ENCODE data around the gene C11orf58.

The C11orf58 gene

DNA sequence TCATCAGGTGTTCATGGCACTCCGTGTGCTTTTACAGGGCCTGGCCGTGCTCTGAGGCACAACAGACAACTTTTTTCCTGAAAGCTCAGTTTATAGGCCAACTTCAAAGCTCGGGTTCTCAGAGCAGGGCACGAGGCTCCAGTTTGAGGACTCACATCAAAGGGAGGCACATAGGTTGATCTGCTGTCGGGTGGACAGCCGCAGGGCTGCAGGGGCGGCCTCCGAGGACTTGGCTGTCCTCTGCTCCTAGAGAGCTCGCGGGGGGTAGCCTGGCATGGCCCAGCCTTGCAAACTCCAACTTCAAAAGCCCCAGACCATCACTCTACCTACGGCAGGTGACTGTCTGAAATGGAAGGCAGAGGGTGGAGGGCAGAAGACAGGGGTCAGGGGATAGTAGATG is 31.6 kb downstream of the C11orf58 start:
- H3K79me2 ChIP-seq (ENCODE audit: control insufficient read depth, low read length), result no peaks in the 10 kb centered on the region
- H4K20me1 ChIP-seq (ENCODE audit: control insufficient read depth, insufficient read depth, low read depth, low read length), result no peaks in the 10 kb centered on the region
- no peaks in the 10 kb centered on the region for H3K36me3 ChIP-seq (ENCODE audit: control insufficient read depth, low read length)
- TF ChIP-seq CTCF (IDR thresholded peaks at IDR 0.05; ENCODE audit: low read depth, low read length, poor library complexity, severe bottlenecking), result no peak
- peaks cover 3% of the 10 kb centered on the region for H3K27me3 ChIP-seq (ENCODE audit: control insufficient read depth, low read length)
- H3K4me3 ChIP-seq (ENCODE audit: low read length), result no peak overlapping the region
- no peaks in the 10 kb centered on the region for H3K9me2 ChIP-seq (replicated peaks; ENCODE audit: control insufficient read depth, low read length)
- no peaks in the 10 kb centered on the region for H3F3A ChIP-seq (ENCODE audit: control insufficient read depth, insufficient read depth)
- no peak overlapping the region for H3K4me2 ChIP-seq (ENCODE audit: low read length)
- H3K9me3 ChIP-seq (ENCODE audit: control insufficient read depth, insufficient read depth, low read length), result no peaks in the 10 kb centered on the region
- no peak overlapping the region for H3K27ac ChIP-seq (ENCODE audit: low read depth, low read length)
- no peaks in the 10 kb centered on the region for H3K4me1 ChIP-seq (ENCODE audit: control insufficient read depth, low read length)

DNA sequence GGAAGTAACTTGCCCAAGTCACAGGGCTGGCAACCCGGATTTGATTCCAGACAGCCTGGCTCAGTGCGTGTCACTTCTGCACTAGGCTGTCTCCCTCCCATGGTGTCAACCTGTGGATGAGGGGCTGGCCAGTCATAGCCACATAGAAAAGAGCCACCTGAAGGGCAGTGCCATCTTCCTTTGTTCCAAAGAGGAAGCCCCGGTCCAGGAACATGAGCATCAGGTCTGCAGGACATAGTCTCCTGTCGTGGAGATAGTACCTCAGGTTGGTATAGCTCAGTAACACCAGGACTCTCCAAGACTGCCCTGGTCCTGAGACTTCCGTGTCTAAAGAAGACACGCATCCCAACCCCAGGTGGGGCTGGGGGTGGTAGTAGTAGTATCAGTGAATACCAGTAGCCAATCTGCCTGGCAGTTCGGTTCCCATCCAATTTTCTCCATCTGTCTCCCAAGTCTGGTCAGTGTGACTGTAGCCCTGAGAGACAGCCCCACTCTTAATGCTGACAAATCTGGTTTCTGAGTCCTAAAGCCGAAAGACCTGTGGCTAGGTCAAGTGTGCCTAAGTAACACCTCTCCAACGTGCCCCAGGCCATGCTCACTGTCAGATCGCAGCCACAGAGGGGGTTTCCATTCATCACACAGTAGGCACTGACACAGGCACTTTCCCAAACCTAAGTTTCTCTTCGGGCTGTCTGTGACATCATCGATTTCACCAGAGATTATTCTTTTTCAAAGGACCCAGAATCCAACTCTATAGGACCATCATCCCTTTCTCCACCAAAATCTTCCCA is 33.1 kb downstream of the C11orf58 start:
- no peaks in the 10 kb centered on the region for H3K9me2 ChIP-seq (replicated peaks; ENCODE audit: control insufficient read depth, low read length)
- no peaks in the 10 kb centered on the region for H3K36me3 ChIP-seq (ENCODE audit: control insufficient read depth, low read length)
- H4K20me1 ChIP-seq (ENCODE audit: control insufficient read depth, insufficient read depth, low read depth, low read length), result no peaks in the 10 kb centered on the region
- H3F3A ChIP-seq (ENCODE audit: control insufficient read depth, insufficient read depth), result no peaks in the 10 kb centered on the region
- no peaks in the 10 kb centered on the region for H3K9me3 ChIP-seq (ENCODE audit: control insufficient read depth, insufficient read depth, low read length)
- H3K4me2 ChIP-seq (ENCODE audit: low read length), result no peak overlapping the region
- TF ChIP-seq CTCF (IDR thresholded peaks at IDR 0.05; ENCODE audit: low read depth, low read length, poor library complexity, severe bottlenecking) (no peak), EZH2phosphoT487 (IDR thresholded peaks at IDR 0.05; ENCODE audit: borderline replicate concordance, low read length) (no peak)
- no peak overlapping the region for H3K4me3 ChIP-seq (ENCODE audit: low read length)
- H3K79me2 ChIP-seq (ENCODE audit: control insufficient read depth, low read length), result no peaks in the 10 kb centered on the region
- H3K27ac ChIP-seq (ENCODE audit: low read depth, low read length), result no peak overlapping the region
- peaks cover 3% of the 10 kb centered on the region; the same call in 1 of the 2 replicates for H3K27me3 ChIP-seq (ENCODE audit: control insufficient read depth, low read length)
- H3K4me1 ChIP-seq (ENCODE audit: control insufficient read depth, low read length), result no peaks in the 10 kb centered on the region

DNA sequence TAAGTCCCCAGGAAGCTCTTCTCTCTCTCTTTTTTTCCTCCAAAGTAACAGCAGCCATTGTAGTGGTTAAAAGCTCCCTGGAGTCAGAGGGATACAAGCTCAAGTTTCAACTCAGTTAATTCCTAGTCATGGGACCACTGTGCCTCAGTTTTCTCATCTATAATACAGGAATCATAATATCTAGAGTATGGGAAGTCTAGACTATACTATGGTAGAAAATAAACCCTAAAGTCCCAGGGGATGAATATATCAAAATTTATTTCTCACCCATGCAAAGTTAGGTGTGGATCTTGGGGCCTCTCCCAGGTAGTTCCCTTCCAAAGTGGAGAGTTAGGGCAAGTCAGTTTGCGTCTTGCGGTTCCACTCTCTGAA is 33.7 kb downstream of the C11orf58 start:
- no peaks in the 10 kb centered on the region for H3K9me2 ChIP-seq (replicated peaks; ENCODE audit: control insufficient read depth, low read length)
- no peak overlapping the region for H3K27ac ChIP-seq (ENCODE audit: low read depth, low read length)
- no peak overlapping the region for H3K4me3 ChIP-seq (ENCODE audit: low read length)
- no peak for TF ChIP-seq CTCF (IDR thresholded peaks at IDR 0.05; ENCODE audit: low read depth, low read length, poor library complexity, severe bottlenecking)
- TF ChIP-seq EZH2phosphoT487 (IDR thresholded peaks at IDR 0.05; ENCODE audit: borderline replicate concordance, low read length), result no peak
- no peaks in the 10 kb centered on the region for H3K36me3 ChIP-seq (ENCODE audit: control insufficient read depth, low read length)
- H3K4me1 ChIP-seq (ENCODE audit: control insufficient read depth, low read length), result no peaks in the 10 kb centered on the region
- no peak overlapping the region for H3K4me2 ChIP-seq (ENCODE audit: low read length)
- peaks cover 3% of the 10 kb centered on the region; the same call in 1 of the 2 replicates for H3K27me3 ChIP-seq (ENCODE audit: control insufficient read depth, low read length)
- no peaks in the 10 kb centered on the region for H3K9me3 ChIP-seq (ENCODE audit: control insufficient read depth, insufficient read depth, low read length)
- no peaks in the 10 kb centered on the region for H4K20me1 ChIP-seq (ENCODE audit: control insufficient read depth, insufficient read depth, low read depth, low read length)
- no peaks in the 10 kb centered on the region for H3K79me2 ChIP-seq (ENCODE audit: control insufficient read depth, low read length)
- no peaks in the 10 kb centered on the region for H3F3A ChIP-seq (ENCODE audit: control insufficient read depth, insufficient read depth)

Data from DOHH2 (cell line).